GDM1 (cell line): ENCODE results near the gene TMEM145.

Experiments used
- DNase-seq: peaks from one replicate; lab custom pipeline; 2025; lab: John Stamatoyannopoulos, UW

Gene TMEM145

DNA sequence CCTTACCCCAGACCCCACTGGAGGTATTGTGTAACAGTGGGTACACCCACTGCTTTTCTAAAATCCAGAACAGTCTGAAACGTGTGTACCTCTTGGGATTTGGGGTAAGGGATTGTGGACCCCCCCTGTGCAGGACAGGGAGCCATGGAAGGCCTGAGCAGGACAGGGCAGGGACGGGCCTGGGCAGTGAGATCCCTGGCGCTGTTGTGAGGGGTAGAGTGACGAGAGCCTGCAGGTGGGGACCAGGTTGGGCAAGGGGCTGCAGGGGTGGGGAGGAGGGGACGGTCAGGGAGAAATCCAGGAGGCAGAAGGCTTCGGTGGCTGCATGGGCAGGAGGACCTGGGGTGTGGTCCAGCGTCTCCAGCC lies 48.4 kb downstream of the TMEM145 start:
- no peak for DNase-seq

GRCh38 chr19:42362342-42362741 lies 49.2 kb downstream of the TMEM145 start:
- no peak for DNase-seq

GRCh38 chr19:42362891-42363440 lies 49.9 kb downstream of the TMEM145 start:
- DNase-seq = no peak

DNA sequence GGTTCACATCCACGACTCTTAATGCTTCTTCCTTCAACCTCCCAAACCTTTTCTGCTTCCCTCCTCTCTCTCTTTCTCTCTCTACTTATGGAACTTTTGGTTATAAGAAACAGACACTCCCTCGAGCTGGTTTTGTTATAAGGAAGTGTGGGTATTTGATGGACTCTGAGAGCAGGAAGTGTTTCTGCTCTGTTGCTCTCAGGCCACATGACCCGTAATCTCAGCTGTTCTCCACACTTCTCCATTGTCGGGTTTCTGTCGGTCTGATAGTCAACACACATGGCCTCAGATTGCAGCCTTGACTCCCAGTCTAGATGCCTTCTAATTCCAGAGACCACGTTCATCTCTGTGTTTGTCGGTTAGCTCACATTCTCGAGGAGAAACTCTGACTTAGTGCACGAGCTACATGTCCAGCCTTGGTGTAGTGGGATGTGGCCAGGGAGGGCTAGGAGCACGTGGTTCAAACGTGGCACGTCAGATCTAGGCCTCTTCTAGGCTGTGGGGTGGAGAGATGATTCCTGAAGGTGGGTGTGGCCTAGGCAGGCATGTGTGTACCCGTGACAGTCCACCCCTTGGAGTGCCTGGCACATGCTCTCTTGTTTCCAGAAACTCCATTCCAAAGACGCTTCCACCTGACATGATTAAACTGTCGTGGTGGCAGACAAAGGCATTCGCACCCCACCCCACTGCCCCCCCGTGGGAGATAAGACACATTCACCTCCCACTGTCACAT lies 50.7 kb downstream of the TMEM145 start:
- no peak for DNase-seq

DNA sequence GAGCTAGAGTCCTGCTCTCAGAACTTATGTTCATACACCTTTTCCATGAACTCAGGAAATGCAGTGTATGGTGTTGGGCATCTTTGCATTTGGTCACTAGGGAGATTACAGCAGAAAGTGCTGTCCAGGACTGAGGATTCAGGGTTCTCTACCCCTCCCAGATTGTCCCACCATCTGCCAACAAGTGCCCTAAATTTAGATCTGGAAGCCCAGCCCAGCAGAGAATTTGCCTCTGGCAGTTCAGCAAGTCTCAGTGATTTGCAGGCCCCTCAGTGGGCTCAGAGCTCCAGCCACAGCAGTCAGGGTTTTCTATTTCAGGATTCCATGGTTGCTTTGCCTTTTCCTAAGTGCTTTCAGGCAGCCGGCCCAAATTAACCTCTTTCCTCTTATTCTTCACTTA lies 53.6 kb downstream of the TMEM145 start:
- DNase-seq = no peak

DNA sequence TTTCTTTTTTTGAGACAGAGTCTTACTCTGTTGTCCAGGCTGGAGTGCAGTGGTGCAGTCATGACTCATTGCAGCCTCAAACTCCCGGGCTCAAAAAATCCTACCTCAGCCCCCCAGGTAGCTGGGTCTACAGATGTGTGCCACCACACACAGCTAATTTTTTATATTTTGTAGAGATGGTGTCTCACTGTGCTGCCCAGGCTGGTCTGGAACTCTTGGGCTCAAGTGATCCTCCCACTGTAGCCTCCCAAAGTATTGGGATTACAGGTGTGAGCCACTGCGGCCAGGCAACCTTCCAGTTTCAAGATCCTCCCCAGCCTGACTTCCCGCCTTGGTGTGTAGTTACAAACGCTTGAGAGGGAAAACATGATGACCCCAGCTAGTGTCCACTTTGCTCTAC lies 54.8 kb downstream of the TMEM145 start:
- no peak for DNase-seq

GRCh38 chr19:42368360-42368759 lies 55.3 kb downstream of the TMEM145 start:
- no peak for DNase-seq

- DNase-seq = no peak
Observed at GRCh38 chr19:42368765-42369164, 55.7 kb downstream of the TMEM145 start.

GRCh38 chr19:42369433-42370067 lies 56.4 kb downstream of the TMEM145 start:
- no peak for DNase-seq

- no peak for DNase-seq
Observed at GRCh38 chr19:42370068-42370520, 57.0 kb downstream of the TMEM145 start.

GRCh38 chr19:42370626-42371175 lies 57.6 kb downstream of the TMEM145 start:
- no peak for DNase-seq
